GM23338 (cell line): ENCODE results near the gene CAPN9.

Experiments
- CTCF ChIP-seq, 2 experiments: fragments of 200-600 bp in 1 of 2; sonication (generic) in 1 of 2; conservative IDR thresholded peaks; 2 replicates each; pipeline versions ENCODE4 v1.5.1 to v1.6.1; 2016 to 2017; ENCODE audit warnings: antibody characterized with exemption in 2 of 2, low read depth in 2 of 2, mild to moderate bottlenecking in 2 of 2, moderate library complexity in 1 of 2
- EZH2 ChIP-seq: fragments of 200-600 bp; sonication (generic); IDR thresholded peaks from one replicate; pipeline ENCODE4 v1.8.0; 2017; ENCODE audit warnings: antibody characterized with exemption, mild to moderate bottlenecking, low read depth; ENCODE audit not compliant: unreplicated experiment
- EZH2phosphoT487 ChIP-seq: fragments of 200-600 bp; sonication (generic); IDR thresholded peaks from one replicate; pipeline ENCODE4 v1.8.1; 2018; ENCODE audit warnings: antibody characterized with exemption; ENCODE audit not compliant: unreplicated experiment
- JUNB ChIP-seq: IDR thresholded peaks from one replicate; pipeline ENCODE4 v1.6.1; 2016; ENCODE audit warnings: antibody characterized with exemption; ENCODE audit not compliant: unreplicated experiment
- NANOG ChIP-seq: IDR thresholded peaks from 2 replicates; pipeline ENCODE4 v1.6.1; 2016; ENCODE audit warnings: antibody characterized with exemption, borderline replicate concordance
- POLR2AphosphoS5 ChIP-seq: IDR thresholded peaks from 2 replicates; pipeline ENCODE4 v1.6.1; 2016; ENCODE audit warnings: antibody characterized with exemption, low read depth
- REST ChIP-seq: IDR thresholded peaks from one replicate; pipeline ENCODE4 v1.6.1; 2018; ENCODE audit warnings: antibody characterized with exemption; ENCODE audit not compliant: unreplicated experiment

GRCh38 chr1:230698130-230698529 lies 49.1 kb upstream of the CAPN9 start:
- TF ChIP-seq EZH2 (no peak), NANOG (no peak), CTCF (conservative IDR thresholded peaks at IDR 0.05; ENCODE audit: low read depth in 2 of 2) (peak; percentile 57 to 70), REST (no peak), POLR2AphosphoS5 (no peak), JUNB (no peak), EZH2phosphoT487 (no peak)
